ENCODE data around the gene SSMEM1.

- TF ChIP-seq REST (IDR thresholded peaks at IDR 0.05) (no peak), MAX (IDR thresholded peaks at IDR 0.05) (no peak), GABPA (IDR thresholded peaks at IDR 0.05 in 1 of 2, conservative IDR thresholded peaks at IDR 0.05 in 1 of 2) (no peak), CTCF (IDR thresholded peaks at IDR 0.05; ENCODE audit: low read depth, low read length, missing input control) (no peak)
Measured at GRCh38 chr7:130231792-130232191, 24.1 kb downstream of the SSMEM1 start.
